Cerebellar nuclear complex (tissue), 1 donor: ENCODE results near the gene RPS6KA5.
"Not testable (repeated sequence)": the region's sequence is repeated elsewhere in the genome, so short reads cannot be mapped to it uniquely, and the experiment has no call there.

Experiments
- DNase-seq, 2 experiments: peaks; one replicate each; lab custom pipeline; 2025; lab: John Stamatoyannopoulos, UW

RPS6KA5 gene

GRCh38 chr14:90985601-90986242 lies 74.7 kb downstream of the RPS6KA5 start:
- DNase-seq, result no peak

- DNase-seq, result no peak
Measured at GRCh38 chr14:90983560-90983959, 76.9 kb downstream of the RPS6KA5 start.

- no peak for DNase-seq
Measured at GRCh38 chr14:90981636-90982035, 78.8 kb downstream of the RPS6KA5 start.

- DNase-seq, result not testable (repeated sequence)
Measured at GRCh38 chr14:90980636-90981035, 79.8 kb downstream of the RPS6KA5 start.

GRCh38 chr14:90979515-90979914 lies 80.9 kb downstream of the RPS6KA5 start:
- DNase-seq, result no peak

- DNase-seq, result no peak
Measured at GRCh38 chr14:90976101-90976500, 84.3 kb downstream of the RPS6KA5 start.

GRCh38 chr14:90971687-90972086 lies 88.8 kb downstream of the RPS6KA5 start:
- no peak for DNase-seq

- DNase-seq, result no peak
Measured at GRCh38 chr14:90970167-90970600, 90.3 kb downstream of the RPS6KA5 start.

- no peak for DNase-seq
Measured at GRCh38 chr14:90969531-90970166, 90.8 kb downstream of the RPS6KA5 start.

GRCh38 chr14:90968025-90968424 lies 92.4 kb downstream of the RPS6KA5 start:
- DNase-seq, result no peak

- DNase-seq, result no peak
Measured at GRCh38 chr14:90966493-90966892, 93.9 kb downstream of the RPS6KA5 start.

GRCh38 chr14:90965765-90966164 lies 94.7 kb downstream of the RPS6KA5 start:
- no peak for DNase-seq

- no peak for DNase-seq
Measured at GRCh38 chr14:90963343-90963742, 97.1 kb downstream of the RPS6KA5 start.

GRCh38 chr14:90962505-90963109 lies 97.8 kb downstream of the RPS6KA5 start:
- no peak for DNase-seq

- no peak for DNase-seq
Measured at GRCh38 chr14:90960818-90961217, 99.6 kb downstream of the RPS6KA5 start.

- DNase-seq, result no peak
Measured at GRCh38 chr14:90959344-90959743, 101.1 kb downstream of the RPS6KA5 start.

- no peak for DNase-seq
Measured at GRCh38 chr14:90956273-90956672, 104.2 kb downstream of the RPS6KA5 start.

GRCh38 chr14:90953643-90954042 lies 106.8 kb downstream of the RPS6KA5 start:
- not testable (repeated sequence) for DNase-seq

GRCh38 chr14:90943367-90943766 lies 117.1 kb downstream of the RPS6KA5 start:
- DNase-seq, result no peak

GRCh38 chr14:90942511-90942910 lies 117.9 kb downstream of the RPS6KA5 start:
- no peak for DNase-seq

GRCh38 chr14:90941706-90942105 lies 118.7 kb downstream of the RPS6KA5 start:
- DNase-seq, result no peak

- DNase-seq, result no peak
Measured at GRCh38 chr14:90940318-90940962, 120.0 kb downstream of the RPS6KA5 start.
